Neural cell (in vitro differentiated cells): Measurements from ENCODE around the gene MAN2C1.

Experiments
- CTCF ChIP-seq: fragments of 450-650 bp; IDR thresholded peaks from 2 replicates; pipeline ENCODE4 v1.5.1; 2014; ENCODE audit warnings: antibody characterized with exemption, mild to moderate bottlenecking, moderate library complexity; ENCODE audit not compliant: poor library complexity, severe bottlenecking
- SMC3 ChIP-seq: fragments of 450-650 bp; conservative IDR thresholded peaks from 2 replicates; pipeline ENCODE4 v1.6.1; 2014; ENCODE audit warnings: antibody characterized with exemption, mild to moderate bottlenecking, moderate library complexity; ENCODE audit not compliant: poor library complexity

GRCh38 chr15:75360856-75361255 lies 7.6 kb downstream of the MAN2C1 start:
- TF ChIP-seq CTCF (no peak), SMC3 (no peak)
